K562 (cell line): ENCODE results near the gene EXO5. TPM values are rescaled to one million over a fixed set of nuclear protein-coding genes. Genes with fewer than 3 reads are reported as not detected.

Experiments used
- DMBX1 ChIP-seq: fragments of 250-450 bp; sonication (Bioruptor Pico); IDR thresholded peaks from 2 replicates; pipeline ENCODE4 v1.8.0; 2022; ENCODE audit warnings: inconsistent platforms, mild to moderate bottlenecking, moderate library complexity, borderline replicate concordance
- E2F3 ChIP-seq: fragments of 250-450 bp; sonication (Bioruptor Pico); IDR thresholded peaks from 2 replicates; pipeline ENCODE4 v1.4.0; 2020; ENCODE audit warnings: mild to moderate bottlenecking
- E4F1 ChIP-seq: fragments of 250-450 bp; sonication (Bioruptor Pico); IDR thresholded peaks from 2 replicates; pipeline ENCODE4 v1.5.0; 2021; ENCODE audit warnings: mild to moderate bottlenecking, borderline replicate concordance
- FOXA1 ChIP-seq: fragments of 450-650 bp; IDR thresholded peaks from 2 replicates; pipeline ENCODE4 v1.6.1; 2016; ENCODE audit warnings: mild to moderate bottlenecking, borderline replicate concordance
- KAT7 ChIP-seq: sonication (generic); formaldehyde crosslinking; IDR thresholded peaks from 2 replicates; pipeline ENCODE4 v1.8.0; 2022; ENCODE audit warnings: missing genetic modification reagents, mild to moderate bottlenecking, borderline replicate concordance
- MCM3 ChIP-seq: fragments of 450-650 bp; IDR thresholded peaks from 2 replicates; pipeline ENCODE4 v1.6.1; 2016
- MGA ChIP-seq: fragments of 450-650 bp; IDR thresholded peaks from 2 replicates; pipeline ENCODE4 v1.6.1; 2016; ENCODE audit warnings: mild to moderate bottlenecking, moderate library complexity
- MYBL2 ChIP-seq, 2 experiments: fragments of 450-650 bp in 1 of 2; sonication (generic) in 1 of 2; formaldehyde crosslinking in 1 of 2; IDR thresholded peaks; 2 replicates each; pipeline versions ENCODE4 v1.6.1 to v1.8.1; 2017 to 2022; ENCODE audit warnings: borderline replicate concordance in 1 of 2, inconsistent platforms in 1 of 2, low read depth in 1 of 2, mild to moderate bottlenecking in 1 of 2, missing genetic modification reagents in 1 of 2, moderate library complexity in 1 of 2
- PML ChIP-seq: IDR thresholded peaks from 2 replicates; pipeline ENCODE4 v1.6.1; 2012; ENCODE audit warnings: low read length, inconsistent platforms
- RNF2 ChIP-seq: sonication (generic); IDR thresholded peaks from 2 replicates; pipeline ENCODE4 v1.6.1; 2016
- SP2 ChIP-seq: IDR thresholded peaks from 2 replicates; pipeline ENCODE4 v1.6.1; 2011; ENCODE audit warnings: mild to moderate bottlenecking, low read depth, low read length, moderate library complexity; ENCODE audit not compliant: poor library complexity, severe bottlenecking; ENCODE audit errors: extremely low read depth
- TAF9B ChIP-seq: fragments of 450-650 bp; IDR thresholded peaks from 2 replicates; pipeline ENCODE4 v1.6.1; 2018; ENCODE audit warnings: mild to moderate bottlenecking; ENCODE audit not compliant: partially characterized antibody
- ZKSCAN1 ChIP-seq: fragments of 150-350 bp; IDR thresholded peaks from 2 replicates; pipeline ENCODE4 v1.6.1; 2016; ENCODE audit warnings: low read depth, low read length
- ZNF212 ChIP-seq: fragments of 450-650 bp; formaldehyde crosslinking; IDR thresholded peaks from 2 replicates; pipeline ENCODE4 v1.4.0; 2020; ENCODE audit warnings: mild to moderate bottlenecking
- polyA plus RNA-seq, 8 experiments: library from polyadenylated mRNA; depleted of rRNA in 4 of 8; stranded (reverse) in 5 of 8; unstranded in 3 of 8; fragments of >200 nt; fragmentation: Nextera tagmentation in 2 of 8; fragmentation: Illumina TruSeq in 1 of 8; extraction: Ambion mirVana in 2 of 8; extraction: Trizol in 1 of 8; gene quantifications; 2 replicates each; pipeline versions ENCODE4 v1.2.1 to v1.2.3, GENCODE V29; 2011 to 2014; ENCODE audit warnings: inconsistent platforms in 1 of 8, missing spikeins in 1 of 8
- total RNA-seq, 7 experiments: library from RNA; depleted of rRNA in 6 of 7; stranded (reverse); fragments of >200 nt in 6 of 7; fragmentation: Illumina TruSeq in 2 of 7; extraction: Trizol in 2 of 7; gene quantifications; 2 replicates each; pipeline versions ENCODE4 v1.2.1 to v1.2.3, GENCODE V29; 2011 to 2021; ENCODE audit warnings: low replicate concordance in 1 of 7

EXO5 gene
- total and polyA plus RNA-seq, 9 of the 15 experiments (the other 6 are each of a cell fraction or from before 2014, with no cell fraction given): 1.1 to 4.3 (median 2.8) TPM

GRCh38 chr1:40531381-40532061, 23.0 kb downstream of the EXO5 start, which contains the start of gene ZNF684 (continued):
- TF ChIP-seq E4F1 (CRISPR knock-in tag): no peak
- 0 out of 2 replicates have a peak, but pooled peaks have one; percentile 20 for TF ChIP-seq E2F3
- TF ChIP-seq TAF9B: peak; percentile 52
- TF ChIP-seq FOXA1: no peak
- no peak for TF ChIP-seq SP2
- TF ChIP-seq PML: peak; percentile 81
- TF ChIP-seq DMBX1 (CRISPR knock-in tag): 0 out of 2 replicates have a peak, but pooled peaks have one; percentile 19
- TF ChIP-seq RNF2: peak; percentile 47; the same call in 1 of the 2 replicates
- 0 out of 2 replicates have a peak, but pooled peaks have one; percentile 66 for TF ChIP-seq ZNF212
- TF ChIP-seq MCM3: no peak
- TF ChIP-seq KAT7 (CRISPR knock-in tag): peak; percentile 63; the same call in 1 of the 2 replicates
- TF ChIP-seq ZKSCAN1: peak; percentile 100
- TF ChIP-seq MGA: peak; percentile 80
- TF ChIP-seq MYBL2 (IDR thresholded peaks at IDR 0.05; ENCODE audit: low read depth): peak; percentile 8; the same call in 1 of the 2 replicates
- no peak for TF ChIP-seq MYBL2 (CRISPR knock-in tag; IDR thresholded peaks at IDR 0.05; ENCODE audit: borderline replicate concordance)
